Keratinocyte (primary cell): ENCODE results near the gene PPARA.

Source experiments
- CTCF ChIP-seq, 3 experiments: IDR thresholded peaks in 1 of 3; conservative IDR thresholded peaks in 1 of 3; optimal IDR thresholded peaks in 1 of 3; 2 replicates in 2 of 3; 3 replicates in 1 of 3; pipeline versions ENCODE3 to v1.5.1; 2011; ENCODE audit warnings: low read length in 3 of 3, mild to moderate bottlenecking in 3 of 3, moderate library complexity in 2 of 3, control low read depth in 1 of 3, inconsistent platforms in 1 of 3; ENCODE audit not compliant: insufficient read depth in 2 of 3; ENCODE audit errors: extremely low read depth in 1 of 3
- EZH2 ChIP-seq: IDR thresholded peaks from one replicate; pipeline ENCODE4 v1.6.1; 2012; ENCODE audit warnings: inconsistent platforms, mild to moderate bottlenecking, low read length, moderate library complexity

DNA sequence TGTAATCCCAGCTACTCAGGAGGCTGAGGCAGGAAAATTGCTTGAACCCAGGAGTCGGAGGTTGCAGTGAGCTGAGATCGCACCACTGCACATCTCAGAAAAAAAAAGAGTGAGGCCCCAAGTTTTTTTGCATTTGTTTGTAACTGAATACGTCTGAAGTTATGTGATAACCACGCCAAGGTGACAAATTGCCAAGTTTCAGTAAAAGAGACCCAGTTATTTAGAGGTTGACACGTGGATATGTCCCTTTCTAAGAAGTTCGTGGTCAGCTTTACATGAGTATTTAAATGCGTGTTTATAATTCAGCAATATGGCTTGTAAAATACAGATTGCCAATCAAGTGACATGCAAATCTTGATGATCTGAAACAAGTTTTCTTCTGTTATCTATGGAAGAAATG, 8.0 kb downstream of the PPARA start:
- no peak for TF ChIP-seq CTCF (optimal IDR thresholded peaks at IDR 0.05 in 1 of 3, IDR thresholded peaks at IDR 0.05 in 1 of 3, conservative IDR thresholded peaks at IDR 0.05 in 1 of 3; ENCODE audit: extremely low read depth in 1 of 3, insufficient read depth in 2 of 3, low read length in 3 of 3)
- no peak for TF ChIP-seq EZH2
